Peyer's patch (tissue), 4 donors: ENCODE data around the gene HAND1. TPM values are rescaled to one million over a fixed set of nuclear protein-coding genes. Genes with fewer than 3 reads are reported as not detected.
A peak's percentile ranks its signal among the peaks of the same experiment; 100 is the strongest.

Source experiments
- DNase-seq, 3 donors: peaks; one replicate each; pipeline ENCODE4 v3.0.0-alpha.2; 2017 to 2019
- H3K27ac ChIP-seq, 4 donors: fragments of 200-600 bp; sonication (generic); one replicate each; pipeline ENCODE4 v1.5.1; 2016 to 2019
- H3K27me3 ChIP-seq, 2 donors: fragments of 200-600 bp; sonication (generic); one replicate each; pipeline ENCODE4 v1.5.1; 2019
- H3K36me3 ChIP-seq, 3 donors: fragments of 200-600 bp; sonication (generic); one replicate each; pipeline ENCODE4 v1.5.1; 2016 to 2019
- H3K4me1 ChIP-seq, 4 donors: fragments of 200-600 bp; sonication (generic); one replicate each; pipeline ENCODE4 v1.5.1; 2016 to 2019
- H3K4me3 ChIP-seq, 4 donors: fragments of 200-600 bp; sonication (generic); 1 replicate in 3 of 4; 2 replicates in 1 of 4; pipeline ENCODE4 v1.5.1; 2016 to 2019; ENCODE audit warnings: mild to moderate bottlenecking in 1 of 4
- H3K9me3 ChIP-seq, 4 donors: fragments of 200-600 bp; sonication (generic); one replicate each; pipeline ENCODE4 v1.5.1; 2016 to 2019; ENCODE audit warnings: mild to moderate bottlenecking in 1 of 4
- CTCF ChIP-seq, 6 experiments: fragments of 450-650 bp in 4 of 6; fragments of 200-600 bp in 2 of 6; sonication (generic) in 1 of 6; IDR thresholded peaks; one replicate each; pipeline ENCODE4 v1.5.1; 2017 to 2019; ENCODE audit warnings: antibody characterized with exemption in 6 of 6, mild to moderate bottlenecking in 3 of 6, moderate library complexity in 1 of 6
- POLR2A ChIP-seq, 2 donors: fragments of 450-650 bp; IDR thresholded peaks; one replicate each; pipeline ENCODE4 v1.5.1; 2017; ENCODE audit warnings: antibody characterized with exemption in 2 of 2, mild to moderate bottlenecking in 2 of 2, moderate library complexity in 2 of 2
- total RNA-seq, 4 donors: library from RNA; depleted of rRNA; stranded (reverse); fragments of >200 nt; gene quantifications; one replicate each; pipeline ENCODE4 v1.1.0, GENCODE V29; 2016

HAND1 gene
- 1 to 10 TPM in 1 of 4 donors, under 1 TPM in 1, not detected in 2; 0.54 to 1.8 TPM for total RNA-seq

- Histone ChIP-seq H3K27ac (peak within 1 kb of the TSS in 1 of 4 donors; percentile 73), H3K4me3 (peak within 1 kb of the TSS in 3 of 4 donors; percentile 17 to 48 (median 18)), H3K27me3 (peaks cover 0 to 93% of the 10 kb centered on the region in 2 donors), H3K9me3 (no peaks in the 10 kb centered on the region), H3K4me1 (peaks cover 0 to 50% (median 15%) of the 10 kb centered on the region in 4 donors), H3K36me3 (no peaks in the 10 kb centered on the region)
- peak in 2 of 3 donors; percentile 56 to 63 for DNase-seq
- TF ChIP-seq CTCF (IDR thresholded peaks at IDR 0.05) (no peak), POLR2A (IDR thresholded peaks at IDR 0.05) (no peak)
These were observed at the start of gene HAND1 for GRCh38 chr5:154478224-154478565. TSS of gene HAND1 (minus strand) at chr5:154478227. CDS start at chr5:154478008, 219 bp downstream.

GRCh38 chr5:154526231-154527226 is 48.5 kb upstream of the HAND1 start:
- H3K36me3 ChIP-seq, result no peaks in the 10 kb centered on the region
- H3K4me1 ChIP-seq, result no peaks in the 10 kb centered on the region
- H3K27ac ChIP-seq, result no peak overlapping the region
- DNase-seq, result no peak
- H3K4me3 ChIP-seq, result no peak overlapping the region
- H3K9me3 ChIP-seq, result no peaks in the 10 kb centered on the region
- peaks cover 0 to 4% of the 10 kb centered on the region in 2 donors for H3K27me3 ChIP-seq
- TF ChIP-seq POLR2A (IDR thresholded peaks at IDR 0.05) (no peak), CTCF (IDR thresholded peaks at IDR 0.05) (no peak)

GRCh38 chr5:154524859-154525258 is 46.8 kb upstream of the HAND1 start:
- Histone ChIP-seq H3K36me3 (no peaks in the 10 kb centered on the region), H3K9me3 (no peaks in the 10 kb centered on the region)
- no peak for TF ChIP-seq CTCF (IDR thresholded peaks at IDR 0.05)
- no peak for TF ChIP-seq POLR2A (IDR thresholded peaks at IDR 0.05)

GRCh38 chr5:154524181-154524580 is 46.2 kb upstream of the HAND1 start:
- no peaks in the 10 kb centered on the region for H3K36me3 ChIP-seq
- H3K27me3 ChIP-seq, result peaks cover 0 to 5% of the 10 kb centered on the region in 2 donors
- no peaks in the 10 kb centered on the region for H3K9me3 ChIP-seq
- TF ChIP-seq CTCF (IDR thresholded peaks at IDR 0.05), result no peak
- no peak for TF ChIP-seq POLR2A (IDR thresholded peaks at IDR 0.05)
- no peaks in the 10 kb centered on the region for H3K4me1 ChIP-seq
- peak overlapping the region in 1 of 4 donors; percentile 13 for H3K27ac ChIP-seq
- no peak overlapping the region for H3K4me3 ChIP-seq
- DNase-seq, result no peak

More at GRCh38 chr5:154524859-154525258, 46.8 kb upstream of the HAND1 start:
- Histone ChIP-seq H3K27ac (no peak overlapping the region), H3K4me1 (no peaks in the 10 kb centered on the region), H3K27me3 (peaks cover 0 to 5% of the 10 kb centered on the region in 2 donors), H3K4me3 (no peak overlapping the region)
- DNase-seq, result no peak

- TF ChIP-seq CTCF (IDR thresholded peaks at IDR 0.05), result no peak
- TF ChIP-seq POLR2A (IDR thresholded peaks at IDR 0.05), result no peak
- no peak for DNase-seq
- H3K4me1 ChIP-seq, result no peaks in the 10 kb centered on the region
- H3K36me3 ChIP-seq, result no peaks in the 10 kb centered on the region
- H3K9me3 ChIP-seq, result no peaks in the 10 kb centered on the region
- H3K27ac ChIP-seq, result peak overlapping the region in 1 of 4 donors; percentile 13
- no peak overlapping the region for H3K4me3 ChIP-seq
- H3K27me3 ChIP-seq, result peaks cover 0 to 5% of the 10 kb centered on the region in 2 donors
These were observed 45.7 kb upstream of the HAND1 start for GRCh38 chr5:154523709-154524108.
